H1 (cell line): ENCODE measurements around the gene PNMA8B. TPM values are rescaled to one million over a fixed set of nuclear protein-coding genes. Genes with fewer than 3 reads are reported as not detected.

Experiments used
- CTCF ChIA-PET: fragments of 300-600 bp; sonication (Branson Sonifier 250); formaldehyde crosslinking; loops from one replicate; lab custom pipeline; 2021; ENCODE audit not compliant: partially characterized antibody; lab: Charles Lee
- POLR2A ChIA-PET: fragments of 300-600 bp; sonication (Branson Sonifier 250); formaldehyde crosslinking; loops from one replicate; lab custom pipeline; 2021; ENCODE audit warnings: inconsistent platforms; ENCODE audit not compliant: partially characterized antibody; lab: Charles Lee
- DNase-seq, 2 experiments: peaks; one replicate each; pipeline versions ENCODE4 v3.0.0 to v3.0.0-alpha.2; 2010 to 2022; ENCODE audit warnings: low spot score in 2 of 2, low read depth in 1 of 2, mixed read lengths in 1 of 2
- FAIRE-seq: peaks from 2 replicates; lab custom pipeline; 2011; peaks lifted over from hg19 to GRCh38; lab: Jason Lieb, UNC
- H2AFZ ChIP-seq: 2 replicates; pipeline ENCODE4 v1.8.1; 2012; ENCODE audit warnings: low read length, inconsistent platforms
- H2AK5ac ChIP-seq: 2 replicates; pipeline ENCODE4 v1.6.1; 2013; ENCODE audit warnings: low read depth, low read length
- H2BK120ac ChIP-seq: replicated peaks from 2 replicates; pipeline ENCODE3; 2013; ENCODE audit warnings: low read depth, low read length, inconsistent platforms
- H2BK12ac ChIP-seq: 2 replicates; pipeline ENCODE4 v1.6.1; 2013; ENCODE audit warnings: low read depth, low read length
- H2BK15ac ChIP-seq: 2 replicates; pipeline ENCODE4 v1.6.1; 2013; ENCODE audit warnings: low read length
- H2BK20ac ChIP-seq: 2 replicates; pipeline ENCODE4 v1.6.1; 2013; ENCODE audit warnings: low read length
- H2BK5ac ChIP-seq: 2 replicates; pipeline ENCODE4 v1.6.1; 2013; ENCODE audit warnings: low read depth, low read length
- H3K14ac ChIP-seq: 2 replicates; pipeline ENCODE4 v1.6.1; 2013; ENCODE audit warnings: inconsistent platforms; ENCODE audit not compliant: insufficient read length
- H3K18ac ChIP-seq: 2 replicates; pipeline ENCODE4 v1.6.1; 2013; ENCODE audit warnings: low read length; ENCODE audit errors: extremely low read depth
- H3K23ac ChIP-seq: 2 replicates; pipeline ENCODE4 v1.6.1; 2013; ENCODE audit warnings: inconsistent platforms; ENCODE audit not compliant: insufficient read length
- H3K23me2 ChIP-seq: 2 replicates; pipeline ENCODE4 v1.6.1; 2013; ENCODE audit warnings: low read depth, low read length
- H3K27ac ChIP-seq: 2 replicates; pipeline ENCODE4 v1.6.1; 2011; ENCODE audit warnings: low read depth, low read length, inconsistent platforms
- H3K27me3 ChIP-seq, 4 experiments: replicated peaks in 1 of 4; 1 replicate in 1 of 4; 2 replicates in 3 of 4; pipeline versions ENCODE4 v1.6.1 to v1.8.1; 2011 to 2013; ENCODE audit warnings: low read length in 3 of 4, mild to moderate bottlenecking in 3 of 4, inconsistent platforms in 2 of 4, mixed read lengths in 2 of 4, moderate library complexity in 1 of 4; ENCODE audit not compliant: control insufficient read depth in 3 of 4, insufficient read depth in 3 of 4; ENCODE audit errors: extremely low read depth in 1 of 4
- H3K36me3 ChIP-seq, 4 experiments: 2 replicates each; pipeline versions ENCODE4 v1.6.1 to v1.8.1; 2011 to 2013; ENCODE audit warnings: mild to moderate bottlenecking in 4 of 4, low read length in 3 of 4, moderate library complexity in 2 of 4, control low read depth in 1 of 4, inconsistent platforms in 1 of 4; ENCODE audit not compliant: insufficient read depth in 4 of 4, control insufficient read depth in 2 of 4
- H3K4ac ChIP-seq: replicated peaks from 2 replicates; pipeline ENCODE3; 2013; ENCODE audit warnings: low read length, low read depth, mixed read lengths, inconsistent platforms; ENCODE audit not compliant: insufficient read length
- H3K4me1 ChIP-seq, 4 experiments: replicated peaks in 1 of 4; 1 replicate in 1 of 4; 2 replicates in 3 of 4; pipeline versions ENCODE4 v1.6.1 to v1.8.1; 2011 to 2013; ENCODE audit warnings: low read length in 3 of 4, inconsistent platforms in 2 of 4, mixed read lengths in 1 of 4; ENCODE audit not compliant: insufficient read depth in 4 of 4, control insufficient read depth in 3 of 4
- H3K4me2 ChIP-seq, 2 experiments: 2 replicates each; pipeline versions ENCODE4 v1.6.1 to v1.8.1; 2011 to 2013; ENCODE audit warnings: low read depth in 2 of 2, low read length in 2 of 2, control low read depth in 1 of 2, inconsistent platforms in 1 of 2, mild to moderate bottlenecking in 1 of 2; ENCODE audit not compliant: insufficient read depth in 1 of 2
- H3K4me3 ChIP-seq, 4 experiments: fragments of 200-600, 300-600 bp in 1 of 4; sonication (generic), shearing (Covaris generic), sonication (Bioruptor Twin) in 1 of 4; 2 replicates each; pipeline versions ENCODE4 v1.5.1 to v1.8.1; 2011 to 2016; ENCODE audit warnings: low read length in 4 of 4, low read depth in 3 of 4, control low read depth in 2 of 4, inconsistent platforms in 2 of 4, mild to moderate bottlenecking in 2 of 4, mixed read lengths in 1 of 4, moderate library complexity in 1 of 4; ENCODE audit not compliant: insufficient read depth in 2 of 4; ENCODE audit errors: extremely low read depth in 1 of 4
- H3K56ac ChIP-seq: replicated peaks from 2 replicates; pipeline ENCODE3; 2013; ENCODE audit warnings: low read depth, mild to moderate bottlenecking, mixed read lengths, low read length, inconsistent platforms; ENCODE audit not compliant: insufficient read length
- H3K79me1 ChIP-seq: 2 replicates; pipeline ENCODE4 v1.6.1; 2013; ENCODE audit warnings: low read depth, low read length, control low read depth
- H3K79me2 ChIP-seq, 2 experiments: 2 replicates each; pipeline versions ENCODE4 v1.6.1 to v1.8.1; 2012 to 2013; ENCODE audit warnings: low read length in 2 of 2, mild to moderate bottlenecking in 2 of 2, inconsistent platforms in 1 of 2; ENCODE audit not compliant: insufficient read depth in 2 of 2, control insufficient read depth in 1 of 2
- H3K9ac ChIP-seq, 4 experiments: replicated peaks in 1 of 4; 1 replicate in 1 of 4; 2 replicates in 3 of 4; pipeline versions ENCODE4 v1.6.1 to v1.8.1; 2011 to 2013; ENCODE audit warnings: low read depth in 3 of 4, low read length in 3 of 4, control low read depth in 2 of 4, mild to moderate bottlenecking in 2 of 4, moderate library complexity in 2 of 4, inconsistent platforms in 1 of 4; ENCODE audit errors: extremely low read depth in 1 of 4
- H3K9me3 ChIP-seq, 2 experiments: 2 replicates each; pipeline versions ENCODE4 v1.6.1 to v1.8.1; 2012 to 2013; ENCODE audit warnings: mild to moderate bottlenecking in 2 of 2, moderate library complexity in 2 of 2, control low read depth in 1 of 2, inconsistent platforms in 1 of 2, low read depth in 1 of 2, low read length in 1 of 2, mixed read lengths in 1 of 2; ENCODE audit not compliant: insufficient read depth in 2 of 2
- H4K20me1 ChIP-seq, 2 experiments: replicated peaks in 1 of 2; 2 replicates each; pipeline versions ENCODE3 to v1.8.1; 2011 to 2013; ENCODE audit warnings: inconsistent platforms in 2 of 2, low read length in 2 of 2, mild to moderate bottlenecking in 1 of 2; ENCODE audit not compliant: insufficient read depth in 2 of 2, control insufficient read depth in 1 of 2
- H4K5ac ChIP-seq: 2 replicates; pipeline ENCODE4 v1.6.1; 2013; ENCODE audit warnings: low read length, low read depth, mixed read lengths, inconsistent platforms; ENCODE audit not compliant: insufficient read length
- H4K8ac ChIP-seq: 2 replicates; pipeline ENCODE4 v1.8.0; 2013; ENCODE audit warnings: mild to moderate bottlenecking, moderate library complexity, low read length, inconsistent platforms; ENCODE audit not compliant: insufficient read depth; ENCODE audit errors: extremely low read depth
- H4K91ac ChIP-seq: replicated peaks from 2 replicates; pipeline ENCODE3; 2013; ENCODE audit warnings: low read length, mixed read lengths, inconsistent platforms; ENCODE audit not compliant: insufficient read length
- GTF2F1 ChIP-seq: IDR thresholded peaks from 2 replicates; pipeline ENCODE4 v1.6.1; 2012; ENCODE audit warnings: low read depth, low read length, improper control_type of control experiment, borderline replicate concordance
- KDM5A ChIP-seq: fragments of 200-600 bp; IDR thresholded peaks from 2 replicates; pipeline ENCODE4 v1.7.1; 2012; ENCODE audit warnings: mild to moderate bottlenecking, low read length, inconsistent platforms, mixed read lengths
- NANOG ChIP-seq: IDR thresholded peaks from 2 replicates; pipeline ENCODE4 v1.6.1; 2011; ENCODE audit warnings: low read length, low read depth, mild to moderate bottlenecking, inconsistent platforms; ENCODE audit not compliant: insufficient read depth, poor library complexity, severe bottlenecking
- POU5F1 ChIP-seq: IDR thresholded peaks from 2 replicates; pipeline ENCODE4 v1.6.1; 2011; ENCODE audit warnings: low read depth, mild to moderate bottlenecking, low read length, moderate library complexity
- WGBS, 2 experiments: shearing (Covaris generic) in 1 of 2; methylation state at CpG; one replicate each; pipeline versions ENCODE4 v1.1.6 to v1.1.7; 2013 to 2015; ENCODE audit warnings: low lambda C conversion rate in 2 of 2, mixed read lengths in 2 of 2, inconsistent platforms in 1 of 2, low coverage in 1 of 2, missing lambda C conversion rate in 1 of 2; ENCODE audit not compliant: insufficient replicate concordance in 2 of 2, insufficient coverage in 1 of 2, insufficient read length in 1 of 2; ENCODE audit errors: extremely low coverage in 1 of 2, missing lambda C conversion rate in 1 of 2; 5-methylcytosine and 5-hydroxymethylcytosine counted together
- polyA plus RNA-seq, 7 experiments: library from polyadenylated mRNA; depleted of rRNA in 3 of 7; stranded (reverse) in 5 of 7; unstranded in 2 of 7; fragments of >200 nt in 5 of 7; fragments of 200-250 nt in 2 of 7; gene quantifications; 1 replicate in 5 of 7; 2 replicates in 1 of 7; 4 replicates in 1 of 7; pipeline versions ENCODE4 v1.2.1 to v1.2.3, GENCODE V29; 2011 to 2013; ENCODE audit warnings: missing spikeins in 2 of 7, mixed read lengths in 2 of 7
- total RNA-seq: library from RNA; stranded (reverse); fragmentation: NEBNext Ultra II Directional; extraction: Animal tissue kit (Norgen Biotek cat#: 25700); gene quantifications from 2 replicates; pipeline ENCODE4 v1.2.1, GENCODE V29; 2021

The PNMA8B gene
- total and polyA plus RNA-seq, 2 of the 8 experiments (the other 6 are each of a cell fraction or from before 2014, with no cell fraction given), result 0.48 to 1.4 TPM

GRCh38 chr19:46449228-46449627 is 46.4 kb downstream of the PNMA8B start:
- no peak overlapping the region for H3K14ac ChIP-seq
- H3K79me1 ChIP-seq, result no peaks in the 10 kb centered on the region
- H3K27ac ChIP-seq, result no peak overlapping the region
- H2AK5ac ChIP-seq, result no peak overlapping the region
- H3K4ac ChIP-seq, result no peak overlapping the region
- WGBS, 2 experiments, result 65% methylated on average over 6 of the region's 7 CpGs; no CpG with 5 or more reads in 1 of the 2 experiments
- H2BK15ac ChIP-seq, result no peak overlapping the region
- H3K79me2 ChIP-seq, result no peaks in the 10 kb centered on the region
- ChIA-PET POLR2A (no interaction called here), CTCF (interaction anchor here (0.8 to 5.5 kb wide), 2 partner anchors 11 to 17 kb away, joined by 3 to 20 read pairs; no protein-coding TSS in a partner anchor)
- no peak overlapping the region for H3K9ac ChIP-seq
- FAIRE-seq, result no peak
- H3K4me1 ChIP-seq, result no peaks in the 10 kb centered on the region
- no peak overlapping the region for H4K91ac ChIP-seq
- H2BK12ac ChIP-seq, result no peak overlapping the region
- no peak overlapping the region for H2BK20ac ChIP-seq
- H2AFZ ChIP-seq, result no peak overlapping the region
- H4K8ac ChIP-seq, result no peak overlapping the region
- H4K20me1 ChIP-seq, result no peaks in the 10 kb centered on the region
- H3K36me3 ChIP-seq, result no peaks in the 10 kb centered on the region
- no peak for DNase-seq
- TF ChIP-seq GTF2F1 (no peak), NANOG (no peak), POU5F1 (no peak), KDM5A (no peak)
- H3K9me3 ChIP-seq, result no peaks in the 10 kb centered on the region
- no peak overlapping the region for H4K5ac ChIP-seq
- H3K27me3 ChIP-seq, result no peaks in the 10 kb centered on the region
- H3K23me2 ChIP-seq, result no peaks in the 10 kb centered on the region
- H2BK120ac ChIP-seq, result no peak overlapping the region
- H3K4me3 ChIP-seq, result no peak overlapping the region
- H3K56ac ChIP-seq, result no peak overlapping the region
- H2BK5ac ChIP-seq, result no peak overlapping the region
- no peak overlapping the region for H3K23ac ChIP-seq
- no peak overlapping the region for H3K18ac ChIP-seq
- no peak overlapping the region for H3K4me2 ChIP-seq
